Activated naive CD4-positive, alpha-beta T cell treated with anti-CD3 and anti-CD28 coated beads for 36 hours (primary cell): ENCODE data around the gene MBD6. TPM values are rescaled to one million over a fixed set of nuclear protein-coding genes. Genes with fewer than 3 reads are reported as not detected.

Experiments used
- CTCF ChIA-PET: fragments of 350-600 bp; sonication (Branson Sonifier 250); formaldehyde crosslinking; loops from one replicate; lab custom pipeline; 2021; ENCODE audit warnings: antibody characterized with exemption; lab: Charles Lee
- DNase-seq: peaks from one replicate; pipeline ENCODE4 v3.0.0-alpha.2; 2020
- H3K27ac Mint-ChIP-seq: one replicate; pipeline ENCODE4 v1.8.0; 2021; ENCODE audit warnings: mild to moderate bottlenecking, mixed read lengths
- H3K27me3 Mint-ChIP-seq: one replicate; pipeline ENCODE4 v1.8.0; 2021; ENCODE audit warnings: low read depth, mixed read lengths
- H3K36me3 Mint-ChIP-seq: one replicate; pipeline ENCODE4 v1.8.0; 2021; ENCODE audit warnings: low read depth, mixed read lengths
- H3K4me1 Mint-ChIP-seq: one replicate; pipeline ENCODE4 v1.8.0; 2021; ENCODE audit warnings: low read depth, mixed read lengths
- H3K4me3 Mint-ChIP-seq: one replicate; pipeline ENCODE4 v1.8.0; 2021; ENCODE audit warnings: mild to moderate bottlenecking, moderate library complexity, mixed read lengths
- H3K9me3 Mint-ChIP-seq: one replicate; pipeline ENCODE4 v1.8.0; 2021; ENCODE audit warnings: mixed read lengths
- intact Hi-C: fragments of 100-400 bp; cut with micrococcal nuclease; formaldehyde crosslinking; loops from one replicate; pipeline ENCODE4 v1.15.1; 2023
- total RNA-seq, 2 experiments: library from RNA; stranded (reverse); gene quantifications; one replicate each; pipeline ENCODE4 v1.2.3, GENCODE V29; 2021

MBD6 gene, protein sequence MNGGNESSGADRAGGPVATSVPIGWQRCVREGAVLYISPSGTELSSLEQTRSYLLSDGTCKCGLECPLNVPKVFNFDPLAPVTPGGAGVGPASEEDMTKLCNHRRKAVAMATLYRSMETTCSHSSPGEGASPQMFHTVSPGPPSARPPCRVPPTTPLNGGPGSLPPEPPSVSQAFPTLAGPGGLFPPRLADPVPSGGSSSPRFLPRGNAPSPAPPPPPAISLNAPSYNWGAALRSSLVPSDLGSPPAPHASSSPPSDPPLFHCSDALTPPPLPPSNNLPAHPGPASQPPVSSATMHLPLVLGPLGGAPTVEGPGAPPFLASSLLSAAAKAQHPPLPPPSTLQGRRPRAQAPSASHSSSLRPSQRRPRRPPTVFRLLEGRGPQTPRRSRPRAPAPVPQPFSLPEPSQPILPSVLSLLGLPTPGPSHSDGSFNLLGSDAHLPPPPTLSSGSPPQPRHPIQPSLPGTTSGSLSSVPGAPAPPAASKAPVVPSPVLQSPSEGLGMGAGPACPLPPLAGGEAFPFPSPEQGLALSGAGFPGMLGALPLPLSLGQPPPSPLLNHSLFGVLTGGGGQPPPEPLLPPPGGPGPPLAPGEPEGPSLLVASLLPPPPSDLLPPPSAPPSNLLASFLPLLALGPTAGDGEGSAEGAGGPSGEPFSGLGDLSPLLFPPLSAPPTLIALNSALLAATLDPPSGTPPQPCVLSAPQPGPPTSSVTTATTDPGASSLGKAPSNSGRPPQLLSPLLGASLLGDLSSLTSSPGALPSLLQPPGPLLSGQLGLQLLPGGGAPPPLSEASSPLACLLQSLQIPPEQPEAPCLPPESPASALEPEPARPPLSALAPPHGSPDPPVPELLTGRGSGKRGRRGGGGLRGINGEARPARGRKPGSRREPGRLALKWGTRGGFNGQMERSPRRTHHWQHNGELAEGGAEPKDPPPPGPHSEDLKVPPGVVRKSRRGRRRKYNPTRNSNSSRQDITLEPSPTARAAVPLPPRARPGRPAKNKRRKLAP
- total RNA-seq = 10 to 100 TPM; 43.5 to 45.5 TPM

DNA sequence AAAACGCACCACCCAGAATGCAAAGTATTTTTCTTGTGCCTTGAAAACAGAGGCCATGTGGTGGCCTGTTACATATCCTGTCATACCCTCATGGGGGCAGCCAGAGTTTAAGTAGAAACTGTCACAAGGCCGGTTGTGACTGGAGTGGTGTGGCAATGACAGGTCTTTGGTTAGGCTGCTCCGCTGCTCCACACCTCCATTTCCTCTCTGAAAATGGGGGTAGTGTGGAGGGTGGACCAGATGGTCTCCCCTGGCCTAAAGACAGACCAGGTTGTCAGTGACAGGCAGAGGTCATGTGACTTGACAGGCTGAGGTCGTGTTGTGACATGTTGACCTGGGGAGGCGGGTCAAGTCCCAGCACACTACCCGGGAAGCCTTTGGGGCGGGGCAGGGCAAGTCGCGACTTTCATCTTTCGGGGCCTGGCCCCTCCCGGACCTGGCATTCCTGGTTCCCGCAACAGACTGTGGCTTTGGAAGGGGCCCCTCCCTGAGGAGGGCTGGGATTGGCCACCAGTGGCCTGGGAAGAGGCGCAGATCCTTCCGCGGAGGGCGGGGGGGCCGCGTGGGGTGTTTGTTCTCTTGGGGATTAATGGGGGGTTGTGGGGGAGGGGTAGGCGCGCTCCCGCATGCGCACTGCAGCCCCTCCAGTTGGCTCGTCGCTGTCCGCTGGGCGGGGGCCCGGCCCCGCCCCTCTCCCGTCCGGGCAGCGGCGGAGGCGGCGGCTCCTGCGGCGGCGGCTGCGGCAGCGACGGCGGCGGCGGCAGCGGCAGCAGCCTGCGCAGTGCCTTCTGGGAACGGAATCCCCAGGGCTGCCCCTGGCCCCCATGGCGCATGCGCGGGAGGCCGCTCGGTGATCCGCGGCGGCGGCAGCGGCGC is at the start of gene MBD6:
MBD6 (plus strand) TSS at position 814 of the 876 bp plus-strand sequence. CDS start 1,480 bp downstream, outside the sequence.
- Mint-ChIP-seq H3K4me1 (peaks cover 62% of the 10 kb centered on the region), H3K36me3 (peaks cover 31% of the 10 kb centered on the region), H3K27me3 (no peaks in the 10 kb centered on the region), H3K9me3 (no peaks in the 10 kb centered on the region), H3K27ac (peak within 1 kb of the TSS; percentile 100), H3K4me3 (peak within 1 kb of the TSS; percentile 97)
- intact Hi-C loops = loop anchor here (1.0 to 10.0 kb wide), 13 partner anchors 25 to 1187 kb away; partner anchors contain the start of genes CDK4, CTDSP2, DCTN2 and EEF1AKMT3
- CTCF ChIA-PET = no interaction called here
- DNase-seq = peak; percentile 93

DNA sequence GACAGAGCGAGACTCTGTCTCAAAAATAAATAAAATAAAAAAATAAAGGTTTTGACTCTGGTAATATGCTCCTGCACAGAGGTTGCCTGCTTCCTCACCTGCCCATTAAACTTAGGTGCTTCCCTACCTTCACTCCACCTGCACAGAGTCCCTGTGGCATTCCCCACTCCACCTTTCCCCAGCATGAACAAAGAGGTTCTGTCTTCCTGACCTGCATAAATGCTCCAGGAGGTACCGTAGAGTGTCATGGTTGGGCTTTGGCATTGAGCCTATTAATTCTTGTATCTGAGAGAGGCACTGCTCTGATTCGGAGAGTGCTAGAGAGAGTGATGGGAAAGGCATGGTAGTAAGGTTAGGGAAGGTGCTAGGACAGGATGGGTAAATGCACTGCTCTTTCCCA is 49.2 kb upstream of the MBD6 start:
- intact Hi-C loops = no loop called here
- Mint-ChIP-seq H3K9me3 (no peaks in the 10 kb centered on the region), H3K27ac (no peak overlapping the region), H3K36me3 (peaks cover 28% of the 10 kb centered on the region), H3K4me3 (no peak overlapping the region), H3K4me1 (peaks cover 36% of the 10 kb centered on the region), H3K27me3 (no peaks in the 10 kb centered on the region)
- DNase-seq = no peak
- CTCF ChIA-PET = interaction anchor here (10.2 kb wide), 1 partner anchor 11 kb away, joined by 207 read pairs; the partner anchor contains the start of gene GLI1

DNA sequence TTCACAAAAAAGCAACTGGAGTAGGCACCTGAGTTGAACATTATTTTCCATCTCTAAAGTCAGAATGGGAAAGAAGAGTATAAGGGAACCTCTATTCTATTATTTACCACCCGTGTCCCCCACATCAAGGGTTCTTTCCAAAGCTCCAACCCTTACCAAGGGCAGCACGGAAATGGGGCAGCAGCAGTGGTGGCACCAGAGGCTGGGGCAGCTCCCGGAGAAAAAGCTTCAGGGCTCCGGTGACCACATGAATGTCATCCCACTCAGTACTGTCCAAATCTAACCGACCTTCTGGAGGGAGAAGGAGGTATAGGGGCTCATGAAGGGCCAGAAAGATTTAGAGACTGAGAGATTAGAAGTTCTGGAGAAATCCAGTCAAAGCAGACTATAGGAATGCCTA is 48.7 kb upstream of the MBD6 start:
- no peak for DNase-seq
- CTCF ChIA-PET = interaction anchor here (1.9 to 10.2 kb wide), 2 partner anchors 12 to 18 kb away, joined by 5 to 207 read pairs; partner anchors contain the start of gene GLI1
- intact Hi-C loops = no loop called here
- H3K4me1 Mint-ChIP-seq = peaks cover 41% of the 10 kb centered on the region
- no peak overlapping the region for H3K27ac Mint-ChIP-seq
- no peaks in the 10 kb centered on the region for H3K27me3 Mint-ChIP-seq
- H3K4me3 Mint-ChIP-seq = no peak overlapping the region
- no peaks in the 10 kb centered on the region for H3K9me3 Mint-ChIP-seq
- H3K36me3 Mint-ChIP-seq = peaks cover 33% of the 10 kb centered on the region

DNA sequence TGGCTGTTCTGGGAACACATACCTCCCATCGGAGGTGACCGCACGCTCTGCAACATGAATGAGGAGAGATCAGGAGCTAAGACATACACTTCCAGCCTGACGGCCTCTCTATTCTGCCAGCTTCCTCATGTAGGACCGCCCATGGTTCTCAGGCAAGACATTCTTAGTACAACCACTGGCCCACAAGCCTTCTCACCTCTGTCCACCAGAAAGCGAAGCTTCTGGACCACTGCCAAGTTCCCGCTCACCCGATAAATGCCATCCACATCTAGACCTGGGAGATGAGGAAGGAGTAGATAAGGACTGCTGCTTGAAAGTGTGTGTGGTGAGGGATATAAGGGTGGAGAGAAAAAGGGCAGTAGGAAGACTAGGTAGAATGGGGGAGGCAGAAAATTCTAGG is 48.2 kb upstream of the MBD6 start:
- DNase-seq = no peak
- CTCF ChIA-PET = interaction anchor here (0.9 to 10.2 kb wide), 3 partner anchors 12 to 58 kb away, joined by 3 to 207 read pairs (median 5); partner anchors contain the start of gene GLI1
- H3K9me3 Mint-ChIP-seq = no peaks in the 10 kb centered on the region
- intact Hi-C loops = no loop called here
- peaks cover 46% of the 10 kb centered on the region for H3K4me1 Mint-ChIP-seq
- no peaks in the 10 kb centered on the region for H3K27me3 Mint-ChIP-seq
- no peak overlapping the region for H3K27ac Mint-ChIP-seq
- peaks cover 35% of the 10 kb centered on the region for H3K36me3 Mint-ChIP-seq
- H3K4me3 Mint-ChIP-seq = peak overlapping the region; percentile 43

DNA sequence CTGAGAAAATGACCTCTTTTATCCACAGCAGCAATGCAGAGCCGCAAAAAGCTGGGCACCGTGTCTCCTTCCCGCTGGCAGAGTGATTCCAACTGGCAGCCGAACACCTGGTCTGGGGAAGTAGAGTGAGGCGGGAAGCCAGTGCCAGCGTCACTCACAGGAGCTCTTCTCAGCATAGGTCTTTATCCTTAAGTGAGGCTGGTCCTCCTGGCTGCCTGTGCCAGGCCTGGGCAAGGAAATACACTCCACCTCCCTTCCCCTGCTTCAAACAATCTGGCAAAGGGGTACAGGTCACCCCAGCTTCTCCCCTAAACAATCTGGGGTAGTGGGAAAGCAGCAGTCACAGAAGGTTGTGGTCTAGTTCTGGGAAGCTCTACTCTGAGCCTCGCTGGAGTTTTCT is 47.8 kb upstream of the MBD6 start:
- CTCF ChIA-PET = interaction anchor here (0.6 to 10.2 kb wide), 6 partner anchors 13 to 68 kb away, joined by 3 to 207 read pairs (median 4); partner anchors contain the start of gene GLI1

DNA sequence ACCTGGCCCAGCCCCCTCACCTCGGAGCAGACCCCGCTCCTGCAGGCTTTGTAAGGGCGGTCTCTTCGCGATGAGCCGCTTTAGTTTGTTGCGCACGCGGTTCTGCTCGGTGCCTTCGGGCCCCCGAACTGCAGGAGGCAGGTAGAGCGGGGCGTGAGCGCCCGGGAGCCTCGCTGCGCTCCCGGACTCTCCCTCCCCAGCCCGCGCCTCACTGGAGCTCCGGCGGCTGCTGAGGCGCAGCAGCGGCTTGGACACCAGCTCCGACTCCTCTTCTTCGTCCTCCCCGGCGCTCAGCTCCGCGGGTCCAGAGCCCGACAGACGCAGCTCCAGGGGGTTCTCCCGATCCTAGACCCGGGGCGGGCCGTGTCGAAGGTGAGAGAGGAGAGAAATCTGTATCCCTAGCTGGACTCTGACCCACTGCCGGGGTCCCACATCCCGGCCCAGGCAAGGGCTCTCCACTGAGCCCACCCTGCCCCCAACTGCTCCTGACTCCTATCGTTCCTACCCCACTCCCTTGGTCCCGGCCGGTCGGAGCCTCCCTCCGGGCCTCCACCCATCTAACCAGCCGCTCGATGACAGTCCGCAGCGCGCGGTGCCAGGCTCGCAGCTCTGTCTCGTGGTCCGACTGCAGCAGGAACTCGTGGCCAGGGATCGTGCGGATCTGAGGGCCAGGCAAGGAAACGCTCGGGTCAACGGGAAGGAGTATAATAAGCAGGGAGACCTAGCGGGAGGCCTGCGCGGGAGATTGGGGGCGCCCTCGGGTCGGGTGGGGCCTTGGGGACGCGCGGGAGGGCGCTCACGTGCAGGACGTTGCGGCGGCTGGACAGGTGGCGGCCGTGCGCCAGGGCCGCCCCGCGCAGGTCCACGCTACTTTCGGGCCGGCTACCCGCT is 47.1 kb upstream of the MBD6 start:
- H3K9me3 Mint-ChIP-seq = no peaks in the 10 kb centered on the region
- no peak for DNase-seq
- peak overlapping the region; percentile 84 for H3K4me3 Mint-ChIP-seq
- peaks cover 57% of the 10 kb centered on the region for H3K4me1 Mint-ChIP-seq
- peaks cover 40% of the 10 kb centered on the region for H3K36me3 Mint-ChIP-seq
- CTCF ChIA-PET = interaction anchor here (0.6 to 10.2 kb wide), 12 partner anchors 13 to 300 kb away, joined by 3 to 207 read pairs (median 4); partner anchors contain the start of gene GLI1
- H3K27ac Mint-ChIP-seq = peak overlapping the region; percentile 99
- H3K27me3 Mint-ChIP-seq = no peaks in the 10 kb centered on the region
- intact Hi-C loops = loop anchor here (1.0 to 5.0 kb wide), 3 partner anchors 13 to 838 kb away; partner anchors contain the start of gene NAB2

More for the DNA sequence above, 47.8 kb upstream of the MBD6 start:
- intact Hi-C loops = loop anchor here (5.0 kb wide), 2 partner anchors 388 to 838 kb away; partner anchors contain the start of gene NAB2
- peaks cover 50% of the 10 kb centered on the region for H3K4me1 Mint-ChIP-seq
- H3K9me3 Mint-ChIP-seq = no peaks in the 10 kb centered on the region
- peak overlapping the region; percentile 43 for H3K4me3 Mint-ChIP-seq
- H3K36me3 Mint-ChIP-seq = peaks cover 39% of the 10 kb centered on the region
- H3K27me3 Mint-ChIP-seq = no peaks in the 10 kb centered on the region
- peak overlapping the region; percentile 54 for H3K27ac Mint-ChIP-seq
- no peak for DNase-seq

DNA sequence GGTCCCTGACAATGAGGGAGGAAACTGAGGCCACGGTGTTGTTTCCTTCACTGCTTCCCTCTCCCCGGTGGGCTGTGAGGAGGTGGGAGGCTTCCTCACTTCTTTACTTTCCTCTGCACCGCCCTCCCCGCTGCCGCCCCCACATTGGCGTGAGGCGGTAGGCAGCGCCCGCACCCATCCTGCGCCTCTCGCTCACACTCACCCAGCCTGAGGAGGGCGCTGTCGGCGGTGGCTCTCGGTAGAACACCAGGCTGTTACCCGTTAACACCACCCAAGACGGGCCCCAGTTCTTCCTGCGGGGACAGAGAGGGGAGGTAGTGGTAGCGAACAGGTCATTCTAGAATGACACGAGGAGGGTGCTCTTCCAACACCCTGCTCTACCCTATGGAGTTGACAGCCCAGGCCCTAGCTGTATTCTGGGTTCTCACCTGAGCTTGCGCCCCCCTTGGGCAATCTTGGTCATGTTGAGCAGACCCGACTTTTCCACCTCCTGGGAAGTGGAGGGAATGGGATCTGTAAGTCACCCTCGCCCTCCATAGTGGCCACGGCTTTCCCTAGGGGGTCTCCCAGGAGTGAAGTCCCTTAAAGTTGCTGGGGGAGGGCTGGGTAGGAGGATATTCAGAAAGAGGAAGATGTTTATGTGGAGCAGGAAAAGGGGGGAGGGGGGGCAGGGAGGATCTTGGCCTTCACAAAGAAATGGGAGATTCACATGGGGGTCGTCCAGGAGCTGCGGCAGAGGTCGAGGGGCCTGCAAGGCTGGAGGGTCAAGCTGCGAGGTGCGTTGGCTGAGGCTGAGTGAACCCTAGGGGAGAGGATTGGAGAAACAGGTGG is 46.2 kb upstream of the MBD6 start:
- peaks cover 65% of the 10 kb centered on the region for H3K4me1 Mint-ChIP-seq
- H3K27ac Mint-ChIP-seq = peak overlapping the region; percentile 99
- no peaks in the 10 kb centered on the region for H3K27me3 Mint-ChIP-seq
- H3K36me3 Mint-ChIP-seq = peaks cover 44% of the 10 kb centered on the region
- H3K4me3 Mint-ChIP-seq = peak overlapping the region; percentile 84
- no peaks in the 10 kb centered on the region for H3K9me3 Mint-ChIP-seq
- CTCF ChIA-PET = interaction anchor here (1.2 to 10.2 kb wide), 13 partner anchors 10 to 301 kb away, joined by 3 to 207 read pairs (median 4); partner anchors contain the start of gene GLI1
- peak; percentile 94 for DNase-seq
- intact Hi-C loops = loop anchor here (1.0 to 5.0 kb wide), 3 partner anchors 14 to 839 kb away; partner anchors contain the start of gene NAB2

DNA sequence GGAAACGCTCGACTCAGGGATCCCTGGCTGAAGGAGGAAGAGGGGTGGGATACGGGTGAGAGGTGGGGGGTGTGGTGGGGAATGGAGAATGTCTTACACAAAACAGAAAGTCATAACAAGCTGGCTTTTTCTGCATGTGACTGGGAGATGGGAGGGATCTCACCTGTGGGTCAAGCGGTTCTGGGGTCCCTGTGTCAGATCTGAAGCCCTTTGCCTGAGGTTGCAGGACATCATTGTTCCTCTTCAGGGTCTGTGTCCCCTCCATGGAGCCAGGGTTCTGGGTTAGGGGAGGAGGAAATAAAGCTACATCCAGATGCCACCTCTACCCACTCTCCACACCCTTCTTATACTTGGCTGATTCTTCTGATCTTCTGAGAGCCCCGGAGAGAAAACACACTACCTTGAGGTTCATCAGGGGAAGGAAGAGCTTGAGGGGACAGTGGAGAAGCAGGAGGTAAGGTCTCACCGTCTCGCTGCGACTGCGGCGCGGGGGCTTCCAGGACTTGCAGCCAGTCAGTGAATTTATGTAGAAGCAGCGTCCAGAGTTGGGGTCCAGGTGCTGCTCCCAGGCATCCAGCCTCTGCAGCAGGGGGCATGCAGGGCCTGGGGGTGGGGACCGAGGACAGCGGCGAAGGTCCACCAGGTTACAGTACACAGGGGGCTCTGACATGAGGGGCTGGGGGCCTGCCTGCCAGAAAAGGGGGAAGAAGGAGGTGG is 45.5 kb upstream of the MBD6 start:
- DNase-seq = no peak
- Mint-ChIP-seq H3K36me3 (peaks cover 49% of the 10 kb centered on the region), H3K27ac (peak overlapping the region; percentile 99), H3K9me3 (no peaks in the 10 kb centered on the region), H3K27me3 (no peaks in the 10 kb centered on the region), H3K4me3 (peak overlapping the region; percentile 84), H3K4me1 (peaks cover 67% of the 10 kb centered on the region)
- CTCF ChIA-PET = interaction anchor here (1.2 to 10.2 kb wide), 11 partner anchors 9 to 302 kb away, joined by 3 to 207 read pairs (median 5); partner anchors contain the start of gene GLI1
- intact Hi-C loops = loop anchor here (1.0 to 5.0 kb wide), 3 partner anchors 15 to 840 kb away; partner anchors contain the start of gene NAB2
